ENCODE data around the gene BRPF3. TPM values are rescaled to one million over a fixed set of nuclear protein-coding genes. Genes with fewer than 3 reads are reported as not detected.

The BRPF3 gene
- total RNA-seq, 1 donor from 2014 or later, result 6.3 TPM

DNA sequence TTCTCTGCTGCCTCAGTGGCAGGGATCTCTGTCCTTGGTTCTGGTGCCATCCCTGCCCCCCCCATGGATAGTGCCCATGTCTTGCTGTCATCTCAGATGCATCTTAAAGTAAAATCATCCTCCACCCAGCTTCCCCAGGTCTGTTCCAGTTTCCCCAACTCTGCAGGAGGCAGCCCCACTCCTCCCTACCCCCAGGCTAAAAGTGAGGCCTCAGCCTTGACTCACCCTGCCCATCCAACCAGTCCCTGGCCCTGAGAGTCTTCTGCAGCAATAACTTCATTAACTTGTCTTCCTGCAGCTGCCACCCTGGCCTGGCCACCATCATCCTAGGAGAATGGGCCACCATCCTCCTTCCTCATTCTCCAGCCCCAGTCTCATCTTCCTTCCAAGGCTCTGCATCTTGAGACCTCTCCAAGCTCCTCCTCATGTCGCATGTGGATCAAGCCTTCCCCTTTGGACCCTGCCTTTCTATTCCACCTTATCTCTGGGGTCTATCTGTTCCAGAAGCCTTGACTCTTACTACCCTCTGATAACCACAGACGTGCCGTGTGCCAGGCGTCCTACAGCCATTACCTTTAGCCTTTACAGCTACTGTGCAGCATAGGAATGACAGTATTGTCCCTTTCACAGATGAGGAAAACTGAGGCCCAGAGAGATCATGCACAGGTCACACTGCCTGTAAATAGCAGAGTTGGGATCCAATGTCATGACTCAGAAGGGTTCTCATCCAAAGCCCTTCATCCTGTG is 71.4 kb downstream of the BRPF3 start:
- TF ChIP-seq, protein P1, sequence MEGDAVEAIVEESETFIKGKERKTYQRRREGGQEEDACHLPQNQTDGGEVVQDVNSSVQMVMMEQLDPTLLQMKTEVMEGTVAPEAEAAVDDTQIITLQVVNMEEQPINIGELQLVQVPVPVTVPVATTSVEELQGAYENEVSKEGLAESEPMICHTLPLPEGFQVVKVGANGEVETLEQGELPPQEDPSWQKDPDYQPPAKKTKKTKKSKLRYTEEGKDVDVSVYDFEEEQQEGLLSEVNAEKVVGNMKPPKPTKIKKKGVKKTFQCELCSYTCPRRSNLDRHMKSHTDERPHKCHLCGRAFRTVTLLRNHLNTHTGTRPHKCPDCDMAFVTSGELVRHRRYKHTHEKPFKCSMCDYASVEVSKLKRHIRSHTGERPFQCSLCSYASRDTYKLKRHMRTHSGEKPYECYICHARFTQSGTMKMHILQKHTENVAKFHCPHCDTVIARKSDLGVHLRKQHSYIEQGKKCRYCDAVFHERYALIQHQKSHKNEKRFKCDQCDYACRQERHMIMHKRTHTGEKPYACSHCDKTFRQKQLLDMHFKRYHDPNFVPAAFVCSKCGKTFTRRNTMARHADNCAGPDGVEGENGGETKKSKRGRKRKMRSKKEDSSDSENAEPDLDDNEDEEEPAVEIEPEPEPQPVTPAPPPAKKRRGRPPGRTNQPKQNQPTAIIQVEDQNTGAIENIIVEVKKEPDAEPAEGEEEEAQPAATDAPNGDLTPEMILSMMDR (IDR thresholded peaks at IDR 0.05; ENCODE audit: insufficient read depth, low read length, severe bottlenecking), result no peak
- Histone ChIP-seq H3K27me3 (ENCODE audit: control insufficient read depth, insufficient read depth, low read length) (no peaks in the 10 kb centered on the region), H3K4me3 (ENCODE audit: low read depth, low read length) (no peak overlapping the region), H3K36me3 (ENCODE audit: control insufficient read depth, insufficient read depth, low read length) (no peaks in the 10 kb centered on the region)
- FAIRE-seq (no peak), DNase-seq (ENCODE audit: low read depth) (peak; percentile 33)

GRCh38 chr6:36268478-36269275 is 72.1 kb downstream of the BRPF3 start:
- no peak overlapping the region for H3K4me3 ChIP-seq (ENCODE audit: low read depth, low read length)
- no peaks in the 10 kb centered on the region for H3K36me3 ChIP-seq (ENCODE audit: control insufficient read depth, insufficient read depth, low read length)
- DNase-seq (ENCODE audit: low read depth), result no peak
- no peaks in the 10 kb centered on the region for H3K27me3 ChIP-seq (ENCODE audit: control insufficient read depth, insufficient read depth, low read length)
- TF ChIP-seq, protein P1 (IDR thresholded peaks at IDR 0.05; ENCODE audit: insufficient read depth, low read length, severe bottlenecking), result no peak
- FAIRE-seq, result no peak

- H3K27me3 ChIP-seq (ENCODE audit: control insufficient read depth, insufficient read depth, low read length), result no peaks in the 10 kb centered on the region
- FAIRE-seq (no peak), DNase-seq (ENCODE audit: low read depth) (peak; percentile 62)
- H3K36me3 ChIP-seq (ENCODE audit: control insufficient read depth, insufficient read depth, low read length), result no peaks in the 10 kb centered on the region
- H3K4me3 ChIP-seq (ENCODE audit: low read depth, low read length), result no peak within 1 kb of the TSS
- TF ChIP-seq, protein P1 (IDR thresholded peaks at IDR 0.05; ENCODE audit: insufficient read depth, low read length, severe bottlenecking), result no peak
These were observed 73.5 kb downstream of the BRPF3 start, which contains the start of gene PNPLA1 for GRCh38 chr6:36269834-36270705. PNPLA1 (plus strand) TSS chr6:36270060; CDS start chr6:36270460, 400 bp downstream.

- Histone ChIP-seq H3K4me3 (ENCODE audit: low read depth, low read length) (no peak overlapping the region), H3K27me3 (ENCODE audit: control insufficient read depth, insufficient read depth, low read length) (no peaks in the 10 kb centered on the region), H3K36me3 (ENCODE audit: control insufficient read depth, insufficient read depth, low read length) (no peaks in the 10 kb centered on the region)
- DNase-seq (ENCODE audit: low read depth) (no peak), FAIRE-seq (no peak)
- TF ChIP-seq, protein P1 (IDR thresholded peaks at IDR 0.05; ENCODE audit: insufficient read depth, low read length, severe bottlenecking), result no peak
These were observed 75.7 kb downstream of the BRPF3 start for GRCh38 chr6:36272234-36272633.

DNA sequence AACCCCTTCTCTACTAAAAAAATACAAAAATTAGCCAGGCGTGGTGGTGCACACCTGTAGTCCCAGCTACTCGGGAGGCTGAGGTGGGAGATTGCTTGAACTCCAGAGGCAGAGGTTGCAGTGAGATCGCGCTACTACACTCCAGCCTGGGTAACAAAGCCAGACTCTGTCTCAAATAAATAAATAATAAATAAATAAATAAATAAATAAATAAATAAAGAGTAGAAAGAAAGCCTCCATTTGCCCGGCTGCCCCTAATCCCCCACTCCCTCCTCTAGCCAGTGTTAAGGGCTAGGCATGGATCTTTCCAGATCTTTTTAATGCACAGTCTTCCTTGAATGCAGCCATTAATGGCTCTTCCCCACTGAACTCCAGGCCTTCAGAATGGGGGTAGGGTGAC is 76.5 kb downstream of the BRPF3 start:
- TF ChIP-seq, protein P1 (IDR thresholded peaks at IDR 0.05; ENCODE audit: insufficient read depth, low read length, severe bottlenecking), result no peak
- Histone ChIP-seq H3K4me3 (ENCODE audit: low read depth, low read length) (no peak overlapping the region), H3K27me3 (ENCODE audit: control insufficient read depth, insufficient read depth, low read length) (no peaks in the 10 kb centered on the region), H3K36me3 (ENCODE audit: control insufficient read depth, insufficient read depth, low read length) (no peaks in the 10 kb centered on the region)
- FAIRE-seq, result no peak
- no peak for DNase-seq (ENCODE audit: low read depth)

Data from bronchial epithelial cell (primary cell).